Activated naive CD4-positive, alpha-beta T cell treated with anti-CD3 and anti-CD28 coated beads, Interleukin-2, amount 50 U/mL, for 16 hours (primary cell): ENCODE results near the gene SLC22A4.

ENCODE experiments used
- DNase-seq: peaks from one replicate; pipeline ENCODE4 v3.0.0-alpha.2; 2020

Gene SLC22A4

GRCh38 chr5:132275367-132276220 lies 18.6 kb upstream of the SLC22A4 start:
- no peak for DNase-seq

GRCh38 chr5:132277256-132277655 lies 16.9 kb upstream of the SLC22A4 start:
- no peak for DNase-seq

DNA sequence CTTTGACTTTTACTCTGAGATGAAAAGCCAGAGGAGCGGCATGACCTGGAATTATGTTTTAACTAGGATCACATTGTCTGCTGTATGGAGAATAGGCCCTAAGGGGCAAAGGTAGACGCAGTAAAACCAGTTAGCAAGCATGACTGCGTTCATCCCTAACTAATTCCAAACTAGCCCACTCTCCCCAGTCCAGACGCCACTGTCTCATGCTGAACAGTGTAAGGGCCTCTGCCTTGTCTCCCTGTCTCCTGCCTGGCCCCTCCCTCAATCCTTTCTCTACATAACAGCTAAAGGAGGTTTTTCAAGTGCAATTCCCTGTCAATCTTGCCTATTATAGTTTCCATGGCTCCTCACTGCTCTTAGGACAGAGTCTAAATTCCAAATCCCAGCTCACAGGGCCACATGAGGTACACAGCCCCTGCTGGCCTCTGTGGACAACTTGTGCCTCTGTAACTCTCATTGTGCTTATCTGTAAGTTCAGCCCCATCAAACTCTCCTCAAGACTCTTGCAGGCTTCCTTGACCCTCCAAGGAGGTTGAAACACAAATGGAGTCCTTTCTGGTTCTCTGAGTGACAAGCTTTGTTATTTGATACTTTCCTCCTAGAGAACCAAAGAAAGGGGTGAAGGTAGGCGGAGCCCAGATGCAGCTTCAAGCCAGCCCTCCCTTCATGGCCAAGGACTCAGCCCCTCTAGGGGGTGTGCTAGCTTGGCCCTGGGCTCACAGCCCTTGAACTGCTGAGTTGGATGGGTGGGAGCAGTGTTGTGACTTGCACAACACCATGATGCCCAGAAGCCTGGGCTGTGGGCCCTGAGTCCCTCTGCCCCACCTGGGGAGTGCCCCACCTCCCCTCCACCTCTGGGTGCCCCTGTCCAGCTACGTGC lies 16.0 kb upstream of the SLC22A4 start:
- no peak for DNase-seq

- no peak for DNase-seq
Measured at GRCh38 chr5:132279801-132280200, 14.4 kb upstream of the SLC22A4 start.

DNA sequence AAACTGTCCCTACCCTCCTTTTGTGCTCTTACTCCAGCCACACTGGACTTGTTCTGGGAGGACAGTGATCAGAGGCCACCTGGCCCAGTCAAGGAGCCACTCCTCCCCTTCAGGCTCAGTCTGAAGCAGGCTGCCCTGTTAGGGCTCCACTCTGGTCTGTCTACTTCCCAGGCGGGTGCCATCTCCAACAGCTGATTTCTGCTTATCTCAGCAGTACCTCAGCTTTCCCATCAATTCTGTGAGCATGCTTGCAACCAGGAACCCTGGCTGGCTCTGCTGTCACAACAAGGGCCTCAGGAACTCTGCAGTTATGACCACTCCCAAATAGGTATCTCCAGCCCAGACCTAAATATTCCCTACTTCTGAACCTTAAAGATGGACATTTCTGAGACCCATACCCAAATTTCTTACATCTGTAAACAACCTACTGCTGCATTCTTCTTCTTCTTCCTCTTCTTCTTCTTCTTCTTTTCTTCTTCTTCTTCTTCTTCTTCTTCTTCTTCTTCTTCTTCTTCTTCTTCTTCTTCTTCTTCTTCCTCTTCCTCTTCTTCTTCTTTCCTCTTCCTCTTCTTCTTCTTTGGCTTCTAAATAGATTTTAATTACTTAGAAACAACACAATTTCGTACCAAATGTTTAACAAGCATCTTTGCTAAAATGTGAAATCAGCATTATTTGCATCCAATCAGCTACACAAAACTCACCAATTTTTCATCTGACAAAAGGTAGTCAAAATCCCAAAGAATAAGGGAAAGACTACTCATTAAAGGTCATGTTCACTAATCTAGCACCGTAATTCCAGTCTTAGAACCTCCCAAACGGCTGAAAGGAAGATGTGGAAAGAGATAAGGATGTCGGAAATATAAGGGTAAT lies 13.6 kb upstream of the SLC22A4 start:
- no peak for DNase-seq

- no peak for DNase-seq
Measured at GRCh38 chr5:132281856-132282614, 12.2 kb upstream of the SLC22A4 start.

DNA sequence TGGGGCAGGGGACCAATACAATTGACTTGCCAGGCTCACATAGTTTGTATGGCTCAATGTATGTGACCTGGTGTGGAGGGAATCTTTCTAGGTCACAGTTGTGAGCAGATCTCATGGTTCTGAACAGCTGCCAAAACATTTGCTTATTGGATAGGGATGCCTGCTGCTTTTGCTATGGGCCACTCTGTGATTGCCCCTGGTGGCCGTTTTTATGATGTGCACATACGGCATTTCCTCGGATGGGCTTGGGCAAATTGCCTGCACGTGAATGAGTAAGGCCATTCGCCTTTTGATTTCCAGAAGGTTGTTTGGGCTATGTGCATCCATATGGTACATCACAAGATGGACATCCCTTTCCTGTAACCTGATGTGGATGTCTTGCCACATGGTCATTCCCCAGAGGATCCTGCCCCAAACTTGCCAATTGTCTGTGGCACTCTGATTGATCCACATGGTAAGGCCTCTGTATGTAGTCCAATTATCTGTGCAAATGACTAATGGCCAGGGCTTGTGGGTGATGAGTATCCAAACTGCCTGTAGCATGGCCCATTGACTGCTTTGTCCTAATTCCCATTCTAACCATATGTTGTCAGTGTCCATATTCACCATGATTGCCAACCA lies 10.7 kb upstream of the SLC22A4 start:
- no peak for DNase-seq

DNA sequence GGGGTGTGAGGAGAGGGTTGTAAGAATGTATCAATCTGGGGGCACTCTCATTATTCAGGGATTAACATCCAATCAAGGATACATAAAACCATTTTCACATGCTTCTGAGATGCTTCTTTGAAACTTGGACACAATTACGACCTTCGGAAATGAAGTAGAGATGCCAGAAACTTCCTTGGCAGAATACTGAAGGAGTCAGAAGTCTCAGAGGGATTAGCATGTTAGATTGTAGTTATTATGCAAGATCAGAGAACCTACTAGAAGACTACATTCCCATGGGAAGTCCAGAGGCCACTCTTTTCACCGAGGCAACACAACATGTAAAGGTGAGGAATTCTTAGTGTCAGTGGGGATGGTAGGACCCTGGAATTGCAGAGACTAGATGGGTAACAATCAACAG lies 5.1 kb upstream of the SLC22A4 start:
- no peak for DNase-seq

DNA sequence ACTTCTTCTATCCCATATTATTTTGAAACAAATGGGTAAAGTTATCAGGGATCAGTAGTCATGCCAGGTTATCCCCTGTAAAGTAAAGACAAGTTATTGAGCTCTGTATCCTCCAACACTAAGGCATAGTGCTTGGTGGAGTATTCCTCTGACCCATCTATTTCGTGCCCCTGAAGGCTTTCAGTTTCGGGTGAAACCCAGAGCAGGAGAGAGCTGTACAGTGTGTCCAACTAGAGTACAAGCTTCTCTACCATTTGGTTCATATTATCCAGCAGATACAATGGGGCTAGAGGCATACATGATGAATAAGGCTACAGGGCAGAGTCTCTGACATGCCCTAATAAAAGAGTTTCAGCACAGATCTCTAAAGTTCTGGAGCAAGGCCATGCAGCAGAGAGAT lies 3.2 kb upstream of the SLC22A4 start:
- no peak for DNase-seq

DNA sequence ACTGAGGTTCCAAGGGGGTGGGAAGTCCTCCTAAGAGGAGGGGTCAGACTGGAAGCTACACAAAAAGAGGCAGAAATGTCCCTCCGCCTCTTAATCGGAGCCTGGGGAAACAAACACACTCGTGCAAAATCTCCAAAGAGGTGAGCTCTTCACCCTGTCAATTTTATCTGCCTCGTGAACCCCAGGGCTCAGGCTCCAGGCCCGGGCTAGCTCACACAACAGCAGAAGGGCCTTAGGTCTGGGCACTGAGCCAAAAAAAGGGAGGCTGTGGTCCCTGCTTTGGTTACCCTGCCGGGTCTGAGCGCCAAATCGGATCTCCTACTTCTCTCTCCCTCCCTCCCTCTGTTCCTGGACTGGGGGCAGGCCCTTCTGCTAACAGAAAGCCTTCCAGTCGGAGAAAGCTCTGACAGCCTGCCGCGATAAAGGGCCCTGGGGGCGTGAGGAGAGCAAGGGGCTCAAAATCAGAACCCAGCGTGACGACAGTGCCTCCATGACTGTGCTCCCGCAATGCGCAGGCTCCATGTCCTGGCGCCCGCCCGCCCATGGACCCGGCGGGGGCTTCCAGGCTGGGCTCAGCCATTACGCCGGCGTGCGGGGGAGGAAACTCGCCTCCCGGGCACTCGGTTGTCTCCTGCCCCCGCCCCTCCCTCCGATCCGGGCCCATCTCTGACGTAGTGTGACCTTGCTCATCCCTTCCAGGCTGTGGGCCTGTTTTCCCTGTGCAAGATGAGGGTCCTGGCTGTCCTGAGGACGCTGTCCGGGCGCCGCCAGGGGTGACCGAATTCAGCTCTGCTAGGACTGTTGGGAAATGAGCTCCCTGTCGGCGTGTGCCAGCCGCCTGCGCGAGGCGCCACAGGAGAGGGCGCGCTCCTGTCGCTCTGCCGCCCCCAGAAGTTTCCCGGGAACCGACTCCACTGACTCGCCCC lies 865 bp upstream of the SLC22A4 start:
- DNase-seq = peak; percentile 82

- DNase-seq = peak; percentile 72
Measured at GRCh38 chr5:132294728-132295504, 722 bp downstream of the SLC22A4 start.

GRCh38 chr5:132295505-132296411 lies 1.6 kb downstream of the SLC22A4 start:
- DNase-seq = no peak

GRCh38 chr5:132296412-132297016 lies 2.3 kb downstream of the SLC22A4 start:
- DNase-seq = no peak

DNA sequence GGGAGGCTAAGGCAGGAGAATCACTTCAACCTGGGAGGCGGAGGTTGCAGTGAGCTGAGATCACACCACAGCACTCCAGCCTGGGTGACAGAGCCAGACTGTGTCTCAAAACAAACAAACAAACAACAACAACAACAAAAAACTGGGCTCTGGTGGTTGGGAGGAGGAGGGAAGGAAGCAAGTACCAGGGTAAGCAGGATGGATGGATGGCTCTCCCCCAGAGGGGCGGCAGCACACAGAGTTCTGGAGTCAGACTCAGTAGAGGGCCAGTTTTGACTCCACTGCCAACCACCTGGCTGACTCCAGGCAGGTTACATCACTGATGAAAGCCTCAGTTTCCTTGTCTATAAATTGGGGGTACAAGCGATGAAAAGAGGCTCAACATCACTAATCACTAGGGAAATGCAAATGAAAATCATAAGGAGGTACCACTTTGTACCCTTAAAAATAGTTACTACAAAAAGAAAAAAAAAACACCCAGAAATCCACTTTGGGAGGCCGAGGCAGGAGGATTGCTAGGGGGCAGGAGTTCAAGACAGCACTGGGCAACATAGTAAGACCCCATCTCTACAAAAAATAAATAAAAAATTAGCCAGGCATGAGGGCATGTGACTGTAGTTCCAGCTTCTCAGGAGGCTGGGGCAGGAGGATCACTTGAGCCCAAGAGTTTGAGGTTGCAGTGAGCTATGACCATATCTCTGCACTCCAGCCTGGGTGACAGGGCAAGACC lies 3.2 kb downstream of the SLC22A4 start:
- DNase-seq = no peak

DNA sequence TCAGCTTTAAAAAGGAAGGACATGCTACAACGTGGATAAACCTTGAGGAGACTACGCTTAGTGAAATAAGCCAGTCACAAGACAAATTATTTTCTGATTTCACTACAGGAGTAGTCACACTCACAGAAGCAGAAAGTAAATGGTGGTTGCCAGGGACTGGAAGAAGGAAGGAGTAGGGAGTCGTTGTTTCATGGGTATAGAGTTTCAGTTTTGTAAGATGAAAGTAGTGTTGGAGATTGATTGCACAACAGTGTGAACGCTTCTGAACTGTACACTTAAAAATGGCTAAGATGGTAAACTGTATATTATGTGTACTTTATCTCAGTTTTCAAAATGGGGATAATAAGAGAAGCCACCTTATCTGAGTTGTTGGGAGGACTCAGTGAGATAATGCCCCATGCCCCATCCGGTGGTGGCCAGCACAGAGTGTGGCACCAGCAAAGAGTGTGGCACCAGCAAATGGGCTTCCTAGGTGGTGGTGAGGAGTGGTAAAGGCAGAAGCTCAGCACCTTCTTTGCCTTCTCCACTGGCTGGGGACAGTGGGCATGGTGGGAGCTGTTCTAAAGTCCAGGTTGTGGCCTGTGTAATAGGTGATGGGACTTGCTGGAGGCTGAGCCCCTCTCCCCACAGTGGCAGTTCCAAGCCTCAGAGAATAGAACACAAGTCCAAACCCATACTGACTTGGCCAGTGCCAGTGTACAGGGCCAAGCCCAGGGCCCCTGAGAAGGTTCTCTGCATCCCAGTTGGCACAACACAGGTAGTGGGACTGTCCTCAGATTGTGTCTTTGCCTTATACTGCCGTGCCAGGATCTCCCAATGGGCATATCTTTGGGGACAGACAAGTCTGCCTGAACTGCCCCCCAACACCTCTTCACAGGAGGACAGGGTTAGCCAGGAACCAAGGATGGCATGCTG lies 4.4 kb downstream of the SLC22A4 start:
- no peak for DNase-seq

DNA sequence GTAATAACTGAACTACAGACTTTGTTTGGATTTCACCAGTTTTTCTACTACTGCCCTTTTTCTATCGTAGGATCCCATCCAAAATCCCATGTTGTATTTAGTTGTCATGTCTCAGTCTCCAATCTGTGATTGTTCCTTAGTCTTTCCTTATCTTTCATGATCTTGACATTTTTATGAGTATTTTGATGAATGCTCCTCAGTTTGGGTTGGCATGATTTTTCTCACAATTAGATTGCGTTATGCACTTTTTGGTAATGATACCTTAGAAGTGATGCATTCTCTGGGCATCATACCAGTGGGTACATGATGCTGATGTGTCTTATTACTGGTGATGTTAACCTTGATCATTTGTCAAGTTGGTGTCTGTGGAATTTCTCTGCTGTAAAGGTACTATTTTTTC lies 5.7 kb downstream of the SLC22A4 start:
- DNase-seq = no peak
